HCT116 (cell line): Measurements from ENCODE around the gene IL22RA1.

Experiments
- CTCF ChIP-seq, 3 experiments: fragments of 200-600 bp in 1 of 3; sonication (generic) in 1 of 3; IDR thresholded peaks in 2 of 3; conservative IDR thresholded peaks in 1 of 3; 2 replicates each; pipeline ENCODE4 v1.5.1; 2012 to 2017; ENCODE audit warnings: low read depth in 2 of 3, low read length in 2 of 3, antibody characterized with exemption in 1 of 3, borderline replicate concordance in 1 of 3, control low read depth in 1 of 3, mild to moderate bottlenecking in 1 of 3, mixed read lengths in 1 of 3, mixed run types in 1 of 3, moderate library complexity in 1 of 3; ENCODE audit not compliant: insufficient read depth in 1 of 3
- EZH2phosphoT487 ChIP-seq: fragments of 200-600 bp; IDR thresholded peaks from 2 replicates; pipeline ENCODE4 v1.6.1; 2018; ENCODE audit warnings: antibody characterized with exemption, borderline replicate concordance
- SIN3A ChIP-seq: IDR thresholded peaks from 2 replicates; pipeline ENCODE4 v1.6.1; 2012; ENCODE audit warnings: low read depth

GRCh38 chr1:24139841-24140425, 3.0 kb downstream of the IL22RA1 start:
- TF ChIP-seq CTCF (IDR thresholded peaks at IDR 0.05 in 2 of 3, conservative IDR thresholded peaks at IDR 0.05 in 1 of 3; ENCODE audit: borderline replicate concordance in 1 of 3, insufficient read depth in 1 of 3, low read depth in 2 of 3, low read length in 2 of 3) (no peak), EZH2phosphoT487 (no peak), SIN3A (no peak)
